BLaER1 (cell line): ENCODE data around the gene NTM.

Experiments
- H3K27ac ChIP-seq: shearing (Covaris generic); formaldehyde crosslinking; 2 replicates; pipeline ENCODE4 v1.8.1; 2022
- H3K27me3 ChIP-seq: shearing (Covaris generic); formaldehyde crosslinking; 2 replicates; pipeline ENCODE4 v1.8.1; 2022
- H3K36me3 ChIP-seq: shearing (Covaris generic); formaldehyde crosslinking; 2 replicates; pipeline ENCODE4 v1.8.1; 2022
- H3K4me1 ChIP-seq: shearing (Covaris generic); formaldehyde crosslinking; 2 replicates; pipeline ENCODE4 v1.8.1; 2022
- H3K4me2 ChIP-seq: shearing (Covaris generic); formaldehyde crosslinking; 2 replicates; pipeline ENCODE4 v1.8.1; 2022
- H3K4me3 ChIP-seq: shearing (Covaris generic); formaldehyde crosslinking; 2 replicates; pipeline ENCODE4 v1.8.1; 2022
- H3K9ac ChIP-seq: shearing (Covaris generic); formaldehyde crosslinking; 2 replicates; pipeline ENCODE4 v1.8.1; 2022
- H3K9me3 ChIP-seq: shearing (Covaris generic); formaldehyde crosslinking; 2 replicates; pipeline ENCODE4 v1.8.1; 2022
- H4K20me1 ChIP-seq: shearing (Covaris generic); formaldehyde crosslinking; 2 replicates; pipeline ENCODE4 v1.8.1; 2022
- Cebpa-rat ChIP-seq: shearing (Covaris generic); IDR thresholded peaks from 2 replicates; pipeline ENCODE4 v1.8.1; 2022

The NTM gene

DNA sequence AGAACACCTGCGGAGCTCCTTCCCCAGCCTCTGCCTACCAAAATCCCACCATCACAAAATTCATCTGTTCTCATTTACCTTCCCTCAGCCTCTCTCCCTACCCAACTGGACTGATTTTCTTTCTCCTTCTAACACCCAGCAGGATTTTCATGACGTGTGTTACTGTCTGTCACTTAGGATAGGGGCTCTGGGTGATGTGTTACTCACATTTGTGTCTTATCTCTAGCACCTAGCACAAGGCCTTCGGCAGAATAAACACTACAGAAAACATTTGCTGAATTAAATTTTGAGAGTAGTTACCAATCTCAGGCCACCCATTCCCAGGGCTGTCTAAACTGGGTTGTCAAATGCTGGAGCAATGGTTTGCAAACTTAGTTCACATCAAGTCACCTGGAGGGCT is 88.0 kb downstream of the NTM start:
- no peak overlapping the region for H3K9ac ChIP-seq
- H3K27me3 ChIP-seq = no peaks in the 10 kb centered on the region
- no peaks in the 10 kb centered on the region for H4K20me1 ChIP-seq
- no peak overlapping the region for H3K27ac ChIP-seq
- no peaks in the 10 kb centered on the region for H3K36me3 ChIP-seq
- H3K4me1 ChIP-seq = no peaks in the 10 kb centered on the region
- no peak overlapping the region for H3K4me2 ChIP-seq
- TF ChIP-seq Cebpa-rat = no peak
- H3K9me3 ChIP-seq = no peaks in the 10 kb centered on the region
- H3K4me3 ChIP-seq = no peak overlapping the region

DNA sequence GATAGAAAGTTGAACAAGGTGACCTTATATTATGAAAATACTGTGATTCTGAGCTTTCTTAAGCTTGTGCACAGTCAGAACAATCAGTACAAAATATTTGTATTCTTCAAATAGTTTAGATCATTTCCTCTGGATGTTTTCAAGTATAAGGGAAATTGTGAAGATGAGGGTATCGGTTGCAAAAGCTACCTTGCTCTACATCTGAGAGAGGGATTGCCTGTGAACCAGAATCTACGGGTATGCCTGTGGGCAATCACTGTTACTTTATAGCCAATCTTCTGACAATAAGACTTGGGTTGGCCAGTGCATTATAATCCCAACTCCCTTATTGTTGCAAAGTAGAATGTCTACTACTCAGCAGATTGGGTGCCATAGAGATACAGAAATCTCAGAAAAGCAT is 90.5 kb downstream of the NTM start:
- H3K36me3 ChIP-seq = no peaks in the 10 kb centered on the region
- TF ChIP-seq Cebpa-rat = no peak
- no peaks in the 10 kb centered on the region for H4K20me1 ChIP-seq
- H3K4me3 ChIP-seq = no peak overlapping the region
- H3K4me2 ChIP-seq = no peak overlapping the region
- H3K27me3 ChIP-seq = no peaks in the 10 kb centered on the region
- H3K27ac ChIP-seq = no peak overlapping the region
- no peaks in the 10 kb centered on the region for H3K4me1 ChIP-seq
- no peaks in the 10 kb centered on the region for H3K9me3 ChIP-seq
- no peak overlapping the region for H3K9ac ChIP-seq

DNA sequence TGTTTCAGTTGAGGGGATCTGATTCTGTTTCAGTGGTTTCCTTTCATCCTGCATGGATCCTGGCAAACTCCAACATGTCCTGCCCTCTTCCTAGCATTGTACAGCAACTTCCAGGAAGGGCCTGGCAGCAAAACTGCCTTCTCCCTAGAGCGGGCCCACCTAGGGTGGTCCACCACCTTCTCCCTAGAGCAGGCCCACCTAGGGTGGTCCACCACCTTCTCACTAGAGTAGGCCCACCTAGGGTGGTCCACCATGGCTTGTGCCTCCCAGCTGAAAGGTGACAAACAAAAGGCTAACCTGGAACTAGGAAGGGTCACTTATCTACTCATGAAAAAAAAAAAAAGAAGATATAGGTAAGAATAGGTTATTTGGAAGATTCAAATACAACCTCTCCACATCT is 92.2 kb downstream of the NTM start:
- no peak for TF ChIP-seq Cebpa-rat
- Histone ChIP-seq H3K36me3 (no peaks in the 10 kb centered on the region), H3K27me3 (no peaks in the 10 kb centered on the region), H3K4me1 (no peaks in the 10 kb centered on the region), H4K20me1 (no peaks in the 10 kb centered on the region), H3K9me3 (no peaks in the 10 kb centered on the region), H3K27ac (no peak overlapping the region), H3K4me3 (no peak overlapping the region), H3K4me2 (no peak overlapping the region), H3K9ac (no peak overlapping the region)

- Histone ChIP-seq H3K36me3 (no peaks in the 10 kb centered on the region), H3K27me3 (no peaks in the 10 kb centered on the region), H3K9ac (no peak overlapping the region)
These were observed 92.7 kb downstream of the NTM start for GRCh38 chr11:131463162-131463561.

GRCh38 chr11:131463649-131464425 is 93.4 kb downstream of the NTM start:
- Histone ChIP-seq H3K4me3 (no peak overlapping the region), H3K36me3 (no peaks in the 10 kb centered on the region), H3K27me3 (no peaks in the 10 kb centered on the region), H3K9me3 (no peaks in the 10 kb centered on the region), H3K9ac (no peak overlapping the region), H3K4me2 (no peak overlapping the region), H3K27ac (no peak overlapping the region), H4K20me1 (no peaks in the 10 kb centered on the region), H3K4me1 (peaks cover 3% of the 10 kb centered on the region; the same call in 1 of the 2 replicates)
- no peak for TF ChIP-seq Cebpa-rat

More at GRCh38 chr11:131463162-131463561, 92.7 kb downstream of the NTM start:
- no peak overlapping the region for H3K4me3 ChIP-seq
- H4K20me1 ChIP-seq = no peaks in the 10 kb centered on the region
- H3K9me3 ChIP-seq = no peaks in the 10 kb centered on the region
- no peaks in the 10 kb centered on the region; the same call in 1 of the 2 replicates for H3K4me1 ChIP-seq
- no peak overlapping the region for H3K4me2 ChIP-seq
- no peak for TF ChIP-seq Cebpa-rat
- no peak overlapping the region for H3K27ac ChIP-seq

- Histone ChIP-seq H3K27ac (no peak overlapping the region), H4K20me1 (no peaks in the 10 kb centered on the region), H3K4me2 (no peak overlapping the region), H3K4me1 (peaks cover 4% of the 10 kb centered on the region; the same call in 1 of the 2 replicates), H3K4me3 (no peak overlapping the region), H3K36me3 (no peaks in the 10 kb centered on the region), H3K9ac (no peak overlapping the region), H3K9me3 (no peaks in the 10 kb centered on the region), H3K27me3 (no peaks in the 10 kb centered on the region)
- TF ChIP-seq Cebpa-rat = no peak
These were observed 94.0 kb downstream of the NTM start for GRCh38 chr11:131464461-131464860.

DNA sequence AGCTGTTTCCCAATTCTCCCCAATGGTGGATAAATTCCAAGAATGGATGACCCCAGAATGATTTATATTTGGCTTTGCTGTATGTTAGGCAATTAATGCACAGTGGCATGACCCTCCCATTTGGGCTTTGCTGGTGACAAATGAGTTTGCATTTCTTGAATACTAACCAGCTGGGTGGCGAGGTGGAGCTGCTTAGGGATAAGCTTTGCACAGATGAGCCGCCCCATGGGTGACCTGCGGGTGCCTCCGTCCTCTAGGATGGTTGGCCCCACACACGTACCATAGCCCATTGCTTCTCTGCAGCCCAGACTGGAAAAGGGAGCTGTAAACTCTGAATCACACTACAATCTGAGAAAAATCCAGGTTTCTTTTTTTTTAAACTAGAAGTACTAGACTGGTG is 94.6 kb downstream of the NTM start:
- Histone ChIP-seq H3K4me3 (no peak overlapping the region), H3K9ac (no peak overlapping the region)
- no peak for TF ChIP-seq Cebpa-rat

DNA sequence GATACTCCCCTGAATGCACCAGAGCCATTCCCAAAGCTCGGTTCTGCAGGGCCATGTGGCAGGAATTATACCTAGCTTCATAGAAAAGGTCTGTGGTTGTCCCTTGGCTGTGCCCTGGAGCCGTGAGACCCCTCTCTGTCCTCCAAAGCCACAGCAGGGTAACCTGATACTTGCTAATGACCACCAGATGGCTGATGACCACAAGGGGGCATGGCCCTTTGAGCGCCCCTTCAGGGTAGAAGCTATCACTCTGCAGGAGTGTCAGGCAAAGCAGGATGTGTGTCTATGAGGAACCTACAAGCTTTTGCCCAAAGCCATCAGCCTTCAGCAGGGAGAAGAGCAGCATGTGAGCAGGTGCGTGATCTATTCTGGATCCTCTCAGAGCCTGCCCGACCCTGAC is 95.3 kb downstream of the NTM start:
- Histone ChIP-seq H3K36me3 (no peaks in the 10 kb centered on the region), H3K4me2 (no peak overlapping the region), H3K9me3 (no peaks in the 10 kb centered on the region), H4K20me1 (no peaks in the 10 kb centered on the region), H3K4me1 (peaks cover 4% of the 10 kb centered on the region; the same call in 1 of the 2 replicates), H3K9ac (no peak overlapping the region), H3K27me3 (no peaks in the 10 kb centered on the region), H3K27ac (no peak overlapping the region), H3K4me3 (no peak overlapping the region)
- no peak for TF ChIP-seq Cebpa-rat

More for the DNA sequence above, 94.6 kb downstream of the NTM start:
- no peaks in the 10 kb centered on the region for H3K9me3 ChIP-seq
- H3K4me1 ChIP-seq = peaks cover 4% of the 10 kb centered on the region; the same call in 1 of the 2 replicates
- no peaks in the 10 kb centered on the region for H3K36me3 ChIP-seq
- H3K4me2 ChIP-seq = no peak overlapping the region
- no peak overlapping the region for H3K27ac ChIP-seq
- no peaks in the 10 kb centered on the region for H4K20me1 ChIP-seq
- H3K27me3 ChIP-seq = no peaks in the 10 kb centered on the region

DNA sequence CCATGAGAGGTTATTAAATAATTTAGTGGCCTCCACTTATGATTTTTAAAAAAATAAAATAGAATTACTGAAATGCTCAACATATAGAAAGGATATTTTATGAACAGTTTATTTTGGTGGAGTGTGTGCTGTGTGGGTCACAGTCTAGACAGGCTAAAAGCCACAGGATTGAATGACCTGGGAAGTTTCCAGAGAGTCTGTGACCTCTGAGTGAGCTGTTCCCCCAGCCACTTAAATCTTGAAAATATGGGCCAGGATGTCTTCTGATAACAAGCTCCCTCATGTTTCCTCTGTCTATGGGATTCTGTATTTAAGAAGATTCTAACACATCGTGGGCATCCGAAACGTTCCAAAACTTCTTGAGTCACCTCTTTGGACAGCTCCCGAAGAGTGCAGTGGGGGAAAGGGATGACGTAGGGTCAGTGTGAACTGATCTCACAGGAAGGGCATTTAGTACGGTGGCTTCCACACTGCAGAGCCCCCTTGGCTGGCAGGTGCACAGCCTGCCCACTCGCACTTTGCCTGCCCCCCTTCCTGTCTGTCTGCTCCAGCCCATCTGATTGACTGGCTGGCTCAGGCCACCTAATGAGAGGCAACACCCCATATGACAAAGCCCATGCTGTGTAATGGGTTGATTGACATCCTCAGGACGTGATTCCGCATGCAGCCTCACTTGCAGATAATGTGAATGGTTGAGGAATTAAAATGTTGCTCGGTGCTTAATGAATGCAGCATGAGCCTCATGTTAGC is 97.4 kb downstream of the NTM start:
- no peak overlapping the region for H3K9ac ChIP-seq
- H3K4me2 ChIP-seq = no peak overlapping the region
- no peaks in the 10 kb centered on the region for H3K9me3 ChIP-seq
- no peak overlapping the region for H3K27ac ChIP-seq
- H3K27me3 ChIP-seq = no peaks in the 10 kb centered on the region
- no peaks in the 10 kb centered on the region for H3K36me3 ChIP-seq
- no peaks in the 10 kb centered on the region for H4K20me1 ChIP-seq
- peaks cover 4% of the 10 kb centered on the region; the same call in 1 of the 2 replicates for H3K4me1 ChIP-seq
- H3K4me3 ChIP-seq = no peak overlapping the region
- TF ChIP-seq Cebpa-rat = no peak

- H3K9me3 ChIP-seq = no peaks in the 10 kb centered on the region
- H3K4me2 ChIP-seq = no peak overlapping the region
These were observed 98.2 kb downstream of the NTM start for GRCh38 chr11:131468565-131468964.

More at GRCh38 chr11:131468565-131468964, 98.2 kb downstream of the NTM start:
- no peaks in the 10 kb centered on the region for H3K36me3 ChIP-seq
- no peaks in the 10 kb centered on the region for H3K27me3 ChIP-seq
- H4K20me1 ChIP-seq = no peaks in the 10 kb centered on the region
- H3K27ac ChIP-seq = no peak overlapping the region
- no peak for TF ChIP-seq Cebpa-rat
- H3K4me1 ChIP-seq = peaks cover 4% of the 10 kb centered on the region; the same call in 1 of the 2 replicates
- H3K9ac ChIP-seq = no peak overlapping the region
- no peak overlapping the region for H3K4me3 ChIP-seq
